HepG2 (cell line): ENCODE results near the gene ARHGAP25. TPM values are rescaled to one million over a fixed set of nuclear protein-coding genes. Genes with fewer than 3 reads are reported as not detected.

Experiments used
- ATAC-seq: fragments of 200-7000 bp; cut with Tn5 transposase; 3 replicates; pipeline ENCODE4 v1.9.1; 2020; ENCODE audit warnings: mild to moderate bottlenecking, moderate library complexity
- BruUV-seq: library from RNA; stranded (reverse); fragments of 400-500 nt; replicated peaks from 2 replicates; lab custom pipeline; 2021; lab: Mats Ljungman, UMichigan
- CTCF ChIA-PET: fragments of 300-600 bp; formaldehyde crosslinking; extraction: SDS; loops from one replicate; lab custom pipeline; 2021; ENCODE audit warnings: low total read pairs, inconsistent platforms, low intra/inter-chr PET ratio; lab: Yijun Ruan, JAX
- POLR2A ChIA-PET: fragments of 350-600 bp; sonication (Branson Sonifier 250); formaldehyde crosslinking; loops from one replicate; lab custom pipeline; 2020; ENCODE audit warnings: antibody characterized with exemption, inconsistent platforms; lab: Yijun Ruan, JAX
- DNase-seq: peaks from one replicate; pipeline ENCODE4 v3.0.0-alpha.2; 2015; ENCODE audit warnings: low spot score
- FAIRE-seq: peaks from 3 replicates; lab custom pipeline; 2011; peaks lifted over from hg19 to GRCh38; lab: Jason Lieb, UNC
- H2AFZ ChIP-seq: one replicate; pipeline ENCODE4 v1.6.1; 2011; ENCODE audit warnings: low read length, inconsistent platforms
- H3K27ac ChIP-seq: fragments of 300-600 bp; 3 replicates; pipeline ENCODE4 v1.8.0; 2011; ENCODE audit warnings: mixed run types, mild to moderate bottlenecking, mixed read lengths, low read length, inconsistent platforms; ENCODE audit not compliant: insufficient read depth; ENCODE audit errors: extremely low read length
- H3K27me3 ChIP-seq, 2 experiments: fragments of 200-600 bp in 1 of 2; 2 replicates in 1 of 2; 3 replicates in 1 of 2; pipeline versions ENCODE4 v1.6.0 to v1.8.0; 2011; ENCODE audit warnings: low read length in 2 of 2, mild to moderate bottlenecking in 2 of 2, moderate library complexity in 2 of 2, inconsistent platforms in 1 of 2; ENCODE audit not compliant: insufficient read depth in 2 of 2, control insufficient read depth in 1 of 2
- H3K36me3 ChIP-seq, 2 experiments: fragments of 200-600 bp in 1 of 2; replicated peaks in 1 of 2; 2 replicates in 1 of 2; 3 replicates in 1 of 2; pipeline versions ENCODE4 v1.5.1 to v1.8.0; 2011; ENCODE audit warnings: low read length in 2 of 2, inconsistent platforms in 1 of 2; ENCODE audit not compliant: insufficient read depth in 2 of 2, control insufficient read depth in 1 of 2
- H3K4me1 ChIP-seq: 2 replicates; pipeline ENCODE4 v1.5.1; 2012; ENCODE audit warnings: low read length, inconsistent platforms; ENCODE audit not compliant: insufficient read depth
- H3K4me2 ChIP-seq: 2 replicates; pipeline ENCODE4 v1.6.0; 2011; ENCODE audit warnings: low read depth, low read length, inconsistent platforms
- H3K4me3 ChIP-seq, 3 experiments: fragments of 200-600 bp in 1 of 3; sonication (generic), shearing (Covaris generic) in 1 of 3; replicated peaks in 1 of 3; 2 replicates each; pipeline ENCODE4 v1.5.1; 2011 to 2016; ENCODE audit warnings: low read length in 3 of 3, inconsistent platforms in 2 of 3, low read depth in 2 of 3, mild to moderate bottlenecking in 2 of 3, control low read depth in 1 of 3, mixed read lengths in 1 of 3; ENCODE audit not compliant: insufficient read depth in 1 of 3
- H3K79me2 ChIP-seq: one replicate; pipeline ENCODE4 v1.6.1; 2011; ENCODE audit warnings: low read length, inconsistent platforms; ENCODE audit not compliant: insufficient read depth
- H3K9ac ChIP-seq: 2 replicates; pipeline ENCODE4 v1.6.0; 2011; ENCODE audit warnings: mild to moderate bottlenecking, low read depth, low read length, inconsistent platforms; ENCODE audit not compliant: insufficient read depth
- H3K9me3 ChIP-seq: 2 replicates; pipeline ENCODE4 v1.5.1; 2012; ENCODE audit warnings: mild to moderate bottlenecking, low read length
- H4K20me1 ChIP-seq: 2 replicates; pipeline ENCODE4 v1.6.0; 2011; ENCODE audit warnings: inconsistent platforms, mild to moderate bottlenecking, low read length, moderate library complexity; ENCODE audit not compliant: insufficient read depth
- CBX1 ChIP-seq: IDR thresholded peaks from one replicate; pipeline ENCODE4 v1.6.1; 2016; ENCODE audit warnings: antibody characterized with exemption, low read depth
- ETS1 ChIP-seq: sonication (generic); formaldehyde crosslinking; IDR thresholded peaks from 2 replicates; pipeline ENCODE4 v1.4.0; 2020; ENCODE audit warnings: missing genetic modification reagents
- FOXM1 ChIP-seq: sonication (generic); formaldehyde crosslinking; IDR thresholded peaks from 2 replicates; pipeline ENCODE4 v1.5.0; 2020; ENCODE audit warnings: missing genetic modification reagents
- MYNN ChIP-seq: sonication (generic); formaldehyde crosslinking; IDR thresholded peaks from 2 replicates; pipeline ENCODE4 v1.4.0; 2020; ENCODE audit warnings: mild to moderate bottlenecking, low read depth, missing genetic modification reagents
- SIN3B ChIP-seq: fragments of 150-350 bp; IDR thresholded peaks from 2 replicates; pipeline ENCODE4 v1.6.1; 2014; ENCODE audit warnings: low read length
- TBX3 ChIP-seq: fragments of 450-650 bp; IDR thresholded peaks from 2 replicates; pipeline ENCODE4 v1.6.1; 2017; ENCODE audit warnings: antibody characterized with exemption, mild to moderate bottlenecking, inconsistent platforms, borderline replicate concordance
- TFE3 ChIP-seq: IDR thresholded peaks from 2 replicates; pipeline ENCODE4 v1.6.1; 2016
- ZFYVE20 ChIP-seq: sonication (generic); formaldehyde crosslinking; IDR thresholded peaks from 2 replicates; pipeline ENCODE4 v1.8.0; 2023; ENCODE audit warnings: low read depth, mild to moderate bottlenecking, moderate library complexity, missing genetic modification reagents, borderline replicate concordance
- ZMYM2 ChIP-seq: sonication (generic); formaldehyde crosslinking; IDR thresholded peaks from 2 replicates; pipeline ENCODE4 v1.8.0; 2022; ENCODE audit warnings: mild to moderate bottlenecking, missing genetic modification reagents
- ZNF773 ChIP-seq: sonication (generic); formaldehyde crosslinking; IDR thresholded peaks from 2 replicates; pipeline ENCODE4 v1.4.0; 2020; ENCODE audit warnings: missing genetic modification reagents, borderline replicate concordance
- WGBS: methylation state at CpG from one replicate; pipeline ENCODE4 v1.1.6; 2017; ENCODE audit warnings: low lambda C conversion rate; 5-methylcytosine and 5-hydroxymethylcytosine counted together
- in situ Hi-C: cut with HindIII; loops from 2 replicates; pipeline ENCODE4 v1.10.0; 2017; ENCODE audit warnings: low pct_unique_long_range_greater_than_20kb; ENCODE audit not compliant: extremely low pct_ligation_motif_present
- intact Hi-C: fragments of 100-400 bp; cut with micrococcal nuclease; formaldehyde crosslinking; loops from one replicate; pipeline ENCODE4 v1.10.0; 2022; ENCODE audit not compliant: unreplicated experiment
- polyA plus RNA-seq, 8 experiments: library from polyadenylated mRNA; depleted of rRNA in 3 of 8; stranded (reverse) in 7 of 8; unstranded in 1 of 8; fragments of >200 nt; fragmentation: Illumina TruSeq in 4 of 8; extraction: Trizol in 4 of 8; gene quantifications; 2 replicates each; pipeline versions ENCODE4 v1.2.1 to v1.2.3, GENCODE V29; 2011 to 2016; ENCODE audit warnings: low read depth in 4 of 8, missing spikeins in 1 of 8, mixed read lengths in 1 of 8; ENCODE audit not compliant: insufficient read depth in 1 of 8
- total RNA-seq, 5 experiments: library from RNA; depleted of rRNA; stranded (reverse); fragments of >200 nt; fragmentation: Illumina TruSeq; extraction: Trizol; gene quantifications; 2 replicates each; pipeline ENCODE4 v1.2.3, GENCODE V29; 2016; ENCODE audit warnings: low read depth in 1 of 5

Gene ARHGAP25
- total and polyA plus RNA-seq, 2 of the 13 experiments (the other 11 are each of a cell fraction or from before 2014, with no cell fraction given), result not detected

- no peak for TF ChIP-seq ETS1 (CRISPR knock-in tag)
- TF ChIP-seq ZNF773 (CRISPR knock-in tag), result no peak
Observed at GRCh38 chr2:68715353-68716041, 19.1 kb upstream of the ARHGAP25 start (continued).

- WGBS, result 3% methylated on average over 8 of the region's 8 CpGs
- Histone ChIP-seq H2AFZ (no peak overlapping the region), H4K20me1 (no peaks in the 10 kb centered on the region), H3K36me3 (no peaks in the 10 kb centered on the region), H3K27me3 (no peaks in the 10 kb centered on the region), H3K4me3 (no peak overlapping the region), H3K9me3 (no peaks in the 10 kb centered on the region), H3K9ac (no peak overlapping the region), H3K79me2 (no peaks in the 10 kb centered on the region), H3K4me1 (no peaks in the 10 kb centered on the region), H3K27ac (no peak overlapping the region), H3K4me2 (no peak overlapping the region)
- FAIRE-seq (no peak), DNase-seq (no peak), ATAC-seq (no peak)
- no TSS peak for BruUV-seq
- POLR2A ChIA-PET, result no interaction called here
- intact Hi-C loops, result no loop called here
- TF ChIP-seq TBX3, result no peak
- no peak for TF ChIP-seq MYNN (CRISPR knock-in tag)
- no peak for TF ChIP-seq ZFYVE20 (CRISPR knock-in tag)
- TF ChIP-seq CBX1, result no peak
- no peak for TF ChIP-seq SIN3B
- no peak for TF ChIP-seq ZMYM2
- TF ChIP-seq FOXM1, result no peak
- TF ChIP-seq TFE3, result no peak
- CTCF ChIA-PET, result interaction anchor here (1.5 to 3.4 kb wide), 3 partner anchors 226 to 253 kb away, joined by 3 to 48 read pairs (median 6); no protein-coding TSS in a partner anchor
- in situ Hi-C loops, result no loop called here
Observed at GRCh38 chr2:68716604-68717304, 17.9 kb upstream of the ARHGAP25 start.
